Mucosa of descending colon (tissue), 3 donors: ENCODE measurements around the gene VRK3. TPM values are rescaled to one million over a fixed set of nuclear protein-coding genes. Genes with fewer than 3 reads are reported as not detected.

ENCODE experiments used
- ATAC-seq: fragments of 200-7000 bp; cut with Tn5 transposase; one replicate; pipeline ENCODE4 v1.9.1; 2020; ENCODE audit warnings: mild to moderate bottlenecking, moderate library complexity
- DNase-seq, 3 donors: peaks; one replicate each; pipeline ENCODE4 v3.0.0-alpha.2; 2020
- H3K36me3 ChIP-seq: fragments of 200-600 bp; one replicate; pipeline ENCODE4 v1.8.0; 2021; ENCODE audit warnings: low read depth, mild to moderate bottlenecking
- H3K4me1 ChIP-seq: fragments of 200-600 bp; one replicate; pipeline ENCODE4 v1.8.0; 2021; ENCODE audit warnings: low read depth, mild to moderate bottlenecking
- H3K4me3 ChIP-seq: fragments of 200-600 bp; one replicate; pipeline ENCODE4 v1.8.0; 2021; ENCODE audit warnings: mild to moderate bottlenecking
- H3K9me3 ChIP-seq: fragments of 200-600 bp; one replicate; pipeline ENCODE4 v1.8.0; 2021; ENCODE audit warnings: mild to moderate bottlenecking
- CTCF ChIP-seq: fragments of 200-600 bp; IDR thresholded peaks from one replicate; pipeline ENCODE4 v1.8.0; 2022; ENCODE audit warnings: antibody characterized with exemption, mild to moderate bottlenecking
- intact Hi-C, 2 donors: fragments of 100-400 bp; cut with DNase I in 1 of 2; cut with micrococcal nuclease in 1 of 2; formaldehyde crosslinking; loops; one replicate each; pipeline versions ENCODE4 v1.11.0 to v1.11.1; 2022; cut with DNase I, micrococcal nuclease
- total RNA-seq, 3 donors: library from RNA; stranded (reverse); fragmentation: NEBNext Ultra II Directional in 2 of 3; extraction: Animal tissue kit (Norgen Biotek cat#: 25700) in 2 of 3; gene quantifications; one replicate each; pipeline versions ENCODE4 v1.2.1 to v1.2.4, GENCODE V29; 2021 to 2023
- donor health status: DM: no; HTN: no; CAD: no; lungs with moderate emphysema.
- donor health status: DM: no; HTN: no; CAD: no.
- donor health status: DM: no; HTN: yes; CAD: no.

The VRK3 gene
- total RNA-seq, 3 donors from 2014 or later: 53.8 to 72.9 (median 62.7) TPM

- DNase-seq: peak; percentile 94 to 97 (median 96)
- intact Hi-C loops: no loop called here
- H3K4me1 ChIP-seq: peaks cover 23% of the 10 kb centered on the region
- peaks cover 6% of the 10 kb centered on the region for H3K36me3 ChIP-seq
- no peaks in the 10 kb centered on the region for H3K9me3 ChIP-seq
- ATAC-seq: peak; percentile 87
- no peak for TF ChIP-seq CTCF
- peak within 1 kb of the TSS; percentile 89 for H3K4me3 ChIP-seq
Observed at GRCh38 chr19:50025794-50026549, 800 bp upstream of the VRK3 start, which contains the start of gene ZNF473. TSS of gene ZNF473 (plus strand) at chr19:50026005. CDS start at chr19:50031083, 5,078 bp downstream.

- DNase-seq (no peak), ATAC-seq (peak; percentile 52)
- Histone ChIP-seq H3K36me3 (peaks cover 6% of the 10 kb centered on the region), H3K9me3 (no peaks in the 10 kb centered on the region), H3K4me1 (peaks cover 23% of the 10 kb centered on the region), H3K4me3 (peak overlapping the region; percentile 89)
- intact Hi-C loops: no loop called here
- no peak for TF ChIP-seq CTCF
Observed at GRCh38 chr19:50024719-50025021, 502 bp downstream of the VRK3 start.

GRCh38 chr19:50022823-50023222 is 2.3 kb downstream of the VRK3 start:
- ATAC-seq (no peak), DNase-seq (no peak)
- intact Hi-C loops: no loop called here
- Histone ChIP-seq H3K4me1 (peaks cover 23% of the 10 kb centered on the region), H3K9me3 (no peaks in the 10 kb centered on the region), H3K4me3 (no peak overlapping the region), H3K36me3 (peaks cover 6% of the 10 kb centered on the region)
- TF ChIP-seq CTCF: no peak

- no peak for DNase-seq
- Histone ChIP-seq H3K36me3 (peaks cover 5% of the 10 kb centered on the region), H3K4me1 (peaks cover 12% of the 10 kb centered on the region), H3K4me3 (no peak overlapping the region), H3K9me3 (no peaks in the 10 kb centered on the region)
- TF ChIP-seq CTCF: no peak
- no peak for ATAC-seq
- intact Hi-C loops: no loop called here
Observed at GRCh38 chr19:50020481-50020880, 4.7 kb downstream of the VRK3 start.

- no peak for TF ChIP-seq CTCF
- Histone ChIP-seq H3K4me1 (no peaks in the 10 kb centered on the region), H3K36me3 (no peaks in the 10 kb centered on the region), H3K9me3 (no peaks in the 10 kb centered on the region), H3K4me3 (no peak overlapping the region)
- DNase-seq (no peak), ATAC-seq (no peak)
- intact Hi-C loops: no loop called here
Observed at GRCh38 chr19:50016225-50016807, 8.9 kb downstream of the VRK3 start.
